HL-60 (cell line): ENCODE results near the gene MACROD2.

Source experiments
- DNase-seq, 2 experiments: peaks; one replicate each; pipeline ENCODE4 v3.0.0-alpha.2; 2010 to 2020; ENCODE audit warnings: low read depth in 1 of 2, low spot score in 1 of 2
- H3K27ac ChIP-seq: fragments of 250-450 bp; sonication (Bioruptor Pico); replicated peaks from 2 replicates; pipeline ENCODE4 v1.5.1; 2020; ENCODE audit warnings: mild to moderate bottlenecking, moderate library complexity
- H3K27me3 ChIP-seq: fragments of 250-450 bp; sonication (Bioruptor Pico); 2 replicates; pipeline ENCODE4 v1.5.1; 2021; ENCODE audit warnings: mild to moderate bottlenecking, moderate library complexity; ENCODE audit not compliant: insufficient read depth, poor library complexity, severe bottlenecking
- H3K4me3 ChIP-seq: replicated peaks from 2 replicates; pipeline ENCODE4 v1.5.1; 2011; ENCODE audit warnings: mild to moderate bottlenecking, control low read depth, low read length; ENCODE audit not compliant: insufficient read depth
- GABPA ChIP-seq: IDR thresholded peaks from 2 replicates; pipeline ENCODE4 v1.6.1; 2012; ENCODE audit warnings: low read depth
- POLR2AphosphoS5 ChIP-seq: IDR thresholded peaks from 2 replicates; pipeline ENCODE4 v1.6.1; 2012; ENCODE audit warnings: low read depth
- SPI1 ChIP-seq: IDR thresholded peaks from 2 replicates; pipeline ENCODE4 v1.6.1; 2012; ENCODE audit warnings: low read depth, mild to moderate bottlenecking, borderline replicate concordance
- TF ChIP-seq, protein P1 (sequence below): IDR thresholded peaks from one replicate; pipeline ENCODE4 v1.5.1; 2011; ENCODE audit warnings: low read length, control low read depth, inconsistent platforms; ENCODE audit not compliant: insufficient read depth
- TF ChIP-seq, protein P2 (sequence below): IDR thresholded peaks from 2 replicates; pipeline ENCODE4 v1.6.1; 2012; ENCODE audit warnings: low read depth; ENCODE audit not compliant: insufficient replicate concordance

Gene MACROD2

DNA sequence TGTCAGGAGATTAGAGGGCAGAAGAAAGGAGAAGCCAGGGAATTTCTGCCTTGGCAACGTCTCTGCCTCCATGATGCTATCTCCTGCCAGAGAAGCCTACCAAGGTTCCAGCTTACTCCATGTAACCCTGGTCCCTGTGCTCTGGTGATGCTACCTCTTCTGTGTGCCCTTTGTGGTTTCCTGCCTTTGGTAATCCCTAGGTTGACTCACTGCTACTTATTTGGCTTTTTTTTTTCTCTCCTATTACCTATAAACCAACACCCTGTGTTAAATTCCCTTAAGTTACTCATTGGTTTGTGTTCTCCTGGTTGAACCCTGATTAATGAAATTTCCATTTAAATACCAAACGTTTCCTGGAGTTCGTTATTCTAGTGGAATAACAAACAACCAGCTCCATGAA, 869.9 kb downstream of the MACROD2 start:
- no peak for DNase-seq
- H3K27me3 ChIP-seq, result no peaks in the 10 kb centered on the region
- H3K27ac ChIP-seq, result no peak overlapping the region
- H3K4me3 ChIP-seq, result no peak overlapping the region
- TF ChIP-seq, protein P1, sequence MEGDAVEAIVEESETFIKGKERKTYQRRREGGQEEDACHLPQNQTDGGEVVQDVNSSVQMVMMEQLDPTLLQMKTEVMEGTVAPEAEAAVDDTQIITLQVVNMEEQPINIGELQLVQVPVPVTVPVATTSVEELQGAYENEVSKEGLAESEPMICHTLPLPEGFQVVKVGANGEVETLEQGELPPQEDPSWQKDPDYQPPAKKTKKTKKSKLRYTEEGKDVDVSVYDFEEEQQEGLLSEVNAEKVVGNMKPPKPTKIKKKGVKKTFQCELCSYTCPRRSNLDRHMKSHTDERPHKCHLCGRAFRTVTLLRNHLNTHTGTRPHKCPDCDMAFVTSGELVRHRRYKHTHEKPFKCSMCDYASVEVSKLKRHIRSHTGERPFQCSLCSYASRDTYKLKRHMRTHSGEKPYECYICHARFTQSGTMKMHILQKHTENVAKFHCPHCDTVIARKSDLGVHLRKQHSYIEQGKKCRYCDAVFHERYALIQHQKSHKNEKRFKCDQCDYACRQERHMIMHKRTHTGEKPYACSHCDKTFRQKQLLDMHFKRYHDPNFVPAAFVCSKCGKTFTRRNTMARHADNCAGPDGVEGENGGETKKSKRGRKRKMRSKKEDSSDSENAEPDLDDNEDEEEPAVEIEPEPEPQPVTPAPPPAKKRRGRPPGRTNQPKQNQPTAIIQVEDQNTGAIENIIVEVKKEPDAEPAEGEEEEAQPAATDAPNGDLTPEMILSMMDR, result no peak
- TF ChIP-seq, protein P2, sequence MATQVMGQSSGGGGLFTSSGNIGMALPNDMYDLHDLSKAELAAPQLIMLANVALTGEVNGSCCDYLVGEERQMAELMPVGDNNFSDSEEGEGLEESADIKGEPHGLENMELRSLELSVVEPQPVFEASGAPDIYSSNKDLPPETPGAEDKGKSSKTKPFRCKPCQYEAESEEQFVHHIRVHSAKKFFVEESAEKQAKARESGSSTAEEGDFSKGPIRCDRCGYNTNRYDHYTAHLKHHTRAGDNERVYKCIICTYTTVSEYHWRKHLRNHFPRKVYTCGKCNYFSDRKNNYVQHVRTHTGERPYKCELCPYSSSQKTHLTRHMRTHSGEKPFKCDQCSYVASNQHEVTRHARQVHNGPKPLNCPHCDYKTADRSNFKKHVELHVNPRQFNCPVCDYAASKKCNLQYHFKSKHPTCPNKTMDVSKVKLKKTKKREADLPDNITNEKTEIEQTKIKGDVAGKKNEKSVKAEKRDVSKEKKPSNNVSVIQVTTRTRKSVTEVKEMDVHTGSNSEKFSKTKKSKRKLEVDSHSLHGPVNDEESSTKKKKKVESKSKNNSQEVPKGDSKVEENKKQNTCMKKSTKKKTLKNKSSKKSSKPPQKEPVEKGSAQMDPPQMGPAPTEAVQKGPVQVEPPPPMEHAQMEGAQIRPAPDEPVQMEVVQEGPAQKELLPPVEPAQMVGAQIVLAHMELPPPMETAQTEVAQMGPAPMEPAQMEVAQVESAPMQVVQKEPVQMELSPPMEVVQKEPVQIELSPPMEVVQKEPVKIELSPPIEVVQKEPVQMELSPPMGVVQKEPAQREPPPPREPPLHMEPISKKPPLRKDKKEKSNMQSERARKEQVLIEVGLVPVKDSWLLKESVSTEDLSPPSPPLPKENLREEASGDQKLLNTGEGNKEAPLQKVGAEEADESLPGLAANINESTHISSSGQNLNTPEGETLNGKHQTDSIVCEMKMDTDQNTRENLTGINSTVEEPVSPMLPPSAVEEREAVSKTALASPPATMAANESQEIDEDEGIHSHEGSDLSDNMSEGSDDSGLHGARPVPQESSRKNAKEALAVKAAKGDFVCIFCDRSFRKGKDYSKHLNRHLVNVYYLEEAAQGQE, result no peak
- TF ChIP-seq GABPA (no peak), SPI1 (no peak), POLR2AphosphoS5 (no peak)

DNA sequence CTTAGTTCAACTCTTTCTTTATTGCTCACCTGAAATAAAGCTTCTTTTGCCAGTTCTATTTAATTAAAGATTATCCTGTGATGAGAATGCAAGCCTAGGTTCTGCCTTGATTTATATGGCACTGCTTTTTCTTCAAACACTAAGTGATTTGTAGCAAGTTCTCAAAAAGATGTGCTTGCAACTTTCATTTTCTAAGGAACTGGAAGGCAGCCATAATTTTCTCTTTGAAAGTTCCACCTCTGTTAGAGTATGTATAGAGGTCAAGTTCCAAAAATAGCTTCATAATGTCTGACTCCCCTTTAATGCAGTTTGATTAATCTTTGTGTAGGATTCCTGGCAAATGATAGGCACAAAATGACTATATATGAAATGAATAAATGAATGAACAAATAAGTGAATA, 870.4 kb downstream of the MACROD2 start:
- Histone ChIP-seq H3K4me3 (no peak overlapping the region), H3K27ac (no peak overlapping the region), H3K27me3 (no peaks in the 10 kb centered on the region)
- DNase-seq, result no peak
- TF ChIP-seq, protein P2, result no peak
- TF ChIP-seq POLR2AphosphoS5 (no peak), SPI1 (no peak), GABPA (no peak)
- TF ChIP-seq, protein P1, result no peak

DNA sequence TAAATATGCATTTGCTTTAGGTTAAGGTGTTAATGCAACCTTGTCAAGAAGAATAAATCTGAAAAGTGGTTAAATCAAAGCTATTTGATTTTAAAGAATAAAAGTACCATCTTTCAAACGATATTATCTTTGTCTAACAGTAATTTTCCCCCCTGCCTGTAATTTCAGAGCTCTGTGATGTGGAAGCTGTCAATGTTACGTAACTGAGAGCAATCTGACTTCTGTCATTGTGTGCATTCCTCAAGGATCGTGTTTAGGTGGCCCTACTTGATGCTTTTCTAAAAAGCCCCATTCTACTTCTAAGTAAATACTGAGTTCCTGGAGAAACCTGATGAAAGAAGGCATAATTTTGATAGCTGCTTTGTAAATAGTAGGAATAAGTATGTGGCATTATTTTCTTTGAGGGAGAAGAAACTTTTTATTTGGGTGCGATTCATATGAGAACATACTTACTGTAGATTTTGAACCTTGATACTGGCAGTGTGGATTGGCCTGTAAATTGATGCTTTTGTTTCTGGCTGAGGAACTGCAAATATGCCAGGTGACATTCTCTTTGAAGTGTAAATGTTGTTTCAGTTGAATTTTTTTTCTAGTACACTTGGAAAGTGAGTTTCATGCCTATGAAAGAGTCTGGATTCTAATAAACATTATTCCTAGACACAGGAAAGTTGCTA, 871.7 kb downstream of the MACROD2 start:
- TF ChIP-seq, protein P1, result no peak
- no peak for TF ChIP-seq SPI1
- H3K27ac ChIP-seq, result no peak overlapping the region

More for the DNA sequence above, 871.7 kb downstream of the MACROD2 start:
- H3K4me3 ChIP-seq, result no peak overlapping the region
- no peak for DNase-seq
- no peaks in the 10 kb centered on the region for H3K27me3 ChIP-seq
